GM19463 (cell line): ENCODE results near the gene LIN28A.

Experiments used
- ATAC-seq: cut with Tn5 transposase; IDR thresholded peaks from one replicate; pipeline ENCODE4 v1.9.1; 2021; ENCODE audit warnings: mild to moderate bottlenecking, moderate library complexity; ENCODE audit not compliant: unreplicated experiment

The LIN28A gene

GRCh38 chr1:26431979-26432695 is 21.5 kb downstream of the LIN28A start, which contains the start of gene DHDDS:
DHDDS (plus strand) TSS chr1:26432321; CDS start chr1:26432946, 625 bp downstream.
- ATAC-seq, result peak; percentile 94

- ATAC-seq, result no peak
Measured at GRCh38 chr1:26432793-26433192, 22.2 kb downstream of the LIN28A start.

- no peak for ATAC-seq
Measured at GRCh38 chr1:26434161-26434752, 23.6 kb downstream of the LIN28A start.

GRCh38 chr1:26438041-26438440 is 27.4 kb downstream of the LIN28A start:
- no peak for ATAC-seq

- ATAC-seq, result no peak
Measured at GRCh38 chr1:26440259-26440658, 29.6 kb downstream of the LIN28A start.

GRCh38 chr1:26449868-26450267 is 39.3 kb downstream of the LIN28A start:
- no peak for ATAC-seq

GRCh38 chr1:26450908-26451307 is 40.3 kb downstream of the LIN28A start:
- ATAC-seq, result no peak

- no peak for ATAC-seq
Measured at GRCh38 chr1:26452459-26453183, 42.0 kb downstream of the LIN28A start.

GRCh38 chr1:26459148-26459547 is 48.5 kb downstream of the LIN28A start:
- no peak for ATAC-seq

- ATAC-seq, result no peak
Measured at GRCh38 chr1:26459573-26460031, 49.0 kb downstream of the LIN28A start.

- no peak for ATAC-seq
Measured at GRCh38 chr1:26468911-26469310, 58.3 kb downstream of the LIN28A start.

GRCh38 chr1:26469558-26469957 is 58.9 kb downstream of the LIN28A start:
- no peak for ATAC-seq

- no peak for ATAC-seq
Measured at GRCh38 chr1:26470878-26471497, 60.4 kb downstream of the LIN28A start.

GRCh38 chr1:26471498-26472319 is 61.1 kb downstream of the LIN28A start:
- no peak for ATAC-seq

- peak; percentile 48 for ATAC-seq
Measured at GRCh38 chr1:26472320-26472900, 61.8 kb downstream of the LIN28A start, which contains the start of gene HMGN2. HMGN2 (plus strand) TSS chr1:26472440; CDS start chr1:26472613, 173 bp downstream.

GRCh38 chr1:26472901-26473845 is 62.6 kb downstream of the LIN28A start:
- ATAC-seq, result peak; percentile 61

GRCh38 chr1:26474818-26475217 is 64.2 kb downstream of the LIN28A start:
- ATAC-seq, result no peak

GRCh38 chr1:26475989-26476388 is 65.4 kb downstream of the LIN28A start:
- ATAC-seq, result no peak

- no peak for ATAC-seq
Measured at GRCh38 chr1:26476958-26477357, 66.3 kb downstream of the LIN28A start.
